Measurements from ENCODE around the gene MVD. TPM values are rescaled to one million over a fixed set of nuclear protein-coding genes. Genes with fewer than 3 reads are reported as not detected.
A peak's percentile ranks its signal among the peaks of the same experiment; 100 is the strongest.

The MVD gene
- total and polyA plus RNA-seq, 2 of the 4 experiments (the other 2 are of a cell fraction) = 18.3 to 28.4 TPM

GRCh38 chr16:88634994-88635670, 27.8 kb downstream of the MVD start:
- Histone ChIP-seq H3K27ac (ENCODE audit: insufficient read depth, low read length) (no peak overlapping the region), H3K4ac (ENCODE audit: low read depth, low read length) (peak overlapping the region; percentile 71; the same call in 1 of the 2 replicates), H3K9me1 (ENCODE audit: insufficient read depth, low read length) (peaks cover 2% of the 10 kb centered on the region; the same call in 1 of the 2 replicates), H2AFZ (replicated peaks; ENCODE audit: low read length, poor library complexity) (peak overlapping the region; percentile 90), H2AK5ac (ENCODE audit: low read depth, low read length) (peak overlapping the region; percentile 58; the same call in 1 of the 2 replicates), H3K79me1 (ENCODE audit: low read depth in 1 of 2, low read length in 2 of 2) (no peaks in the 10 kb centered on the region), H3K14ac (replicated peaks; ENCODE audit: low read depth, low read length) (peak overlapping the region; percentile 63; the same call in 1 of the 2 replicates), H3K23ac (ENCODE audit: low read depth, low read length) (no peak overlapping the region), H3K18ac (ENCODE audit: low read depth, low read length) (no peak overlapping the region), H2BK15ac (ENCODE audit: low read depth, low read length) (no peak overlapping the region), H2BK5ac (ENCODE audit: low read depth, low read length, poor library complexity, severe bottlenecking) (no peak overlapping the region), H4K5ac (ENCODE audit: low read depth, low read length) (no peak overlapping the region), H4K8ac (ENCODE audit: low read depth in 2 of 2, low read length in 2 of 2) (peak overlapping the region in 1 of 2 experiments; percentile 63; a peak in 1 of 4 replicates), H4K91ac (ENCODE audit: insufficient read depth, low read depth, low read length) (no peak overlapping the region; the same call in 1 of the 2 replicates), H3K4me1 (ENCODE audit: control insufficient read depth, insufficient read depth, low read length) (peaks cover 11% of the 10 kb centered on the region), H2AK9ac (replicated peaks; ENCODE audit: low read depth, low read length, poor library complexity) (peak overlapping the region; percentile 89), H3K36me3 (ENCODE audit: control insufficient read depth, insufficient read depth, low read length) (peaks cover 26% of the 10 kb centered on the region), H3K4me3 (ENCODE audit: insufficient read depth, low read depth, low read length) (no peak overlapping the region), H2BK20ac (ENCODE audit: low read depth, low read length) (no peak overlapping the region), H3K9ac (ENCODE audit: low read depth, low read length) (no peak overlapping the region), H4K20me1 (ENCODE audit: insufficient read depth, low read length) (peaks cover 5% of the 10 kb centered on the region; the same call in 1 of the 2 replicates), H3K27me3 (ENCODE audit: control insufficient read depth, insufficient read depth, low read length) (peaks cover 23% of the 10 kb centered on the region), H2BK120ac (ENCODE audit: low read depth, low read length) (no peak overlapping the region; the same call in 1 of the 2 replicates), H3K4me2 (ENCODE audit: low read depth, low read length) (peak overlapping the region; percentile 32), H3K56ac (ENCODE audit: extremely low read depth, insufficient read depth, low read length) (no peak overlapping the region), H3K9me3 (ENCODE audit: control insufficient read depth, insufficient read depth, low read length) (no peaks in the 10 kb centered on the region)
- POLR2A ChIA-PET (ENCODE audit: unreplicated experiment) = no interaction called here
- 75% methylated on average over 9 of the region's 28 CpGs; no CpG with 5 or more reads in 1 of the 2 experiments for WGBS, 2 experiments (ENCODE audit: extremely low coverage in 2 of 2, insufficient read length in 1 of 2)
- in situ Hi-C loops (cut with MboI; ENCODE audit: low sequenced_read_pairs) (no loop called here), intact Hi-C loops (cut with micrococcal nuclease) (no loop called here), dilution Hi-C loops (cut with HindIII; ENCODE audit: low sequenced_read_pairs, unreplicated experiment) (no loop called here)
- no TSS peak for BruUV-seq (replicated peaks)
- peak; percentile 18 for ATAC-seq (ENCODE audit: low read depth)
- peak; percentile 22 for DNase-seq
- CTCF ChIA-PET = no interaction called here
- TF ChIP-seq RFX5 (IDR thresholded peaks at IDR 0.05; ENCODE audit: low read depth, low read length) (no peak), POLR2A (IDR thresholded peaks at IDR 0.05; ENCODE audit: low read depth, low read length) (no peak), SMC3 (IDR thresholded peaks at IDR 0.05; ENCODE audit: low read depth, low read length) (no peak), CHD1 (IDR thresholded peaks at IDR 0.05; ENCODE audit: low read depth, low read length) (no peak), CEBPB (IDR thresholded peaks at IDR 0.05; ENCODE audit: low read depth, low read length) (no peak), BHLHE40 (IDR thresholded peaks at IDR 0.05; ENCODE audit: low read depth, low read length) (no peak), RCOR1 (IDR thresholded peaks at IDR 0.05; ENCODE audit: insufficient replicate concordance, low read length) (no peak), MAZ (IDR thresholded peaks at IDR 0.05; ENCODE audit: borderline replicate concordance, low read depth, low read length) (no peak), NFE2L2 (IDR thresholded peaks at IDR 0.05; ENCODE audit: low read depth, low read length) (no peak), MAFK (IDR thresholded peaks at IDR 0.05; ENCODE audit: low read depth, low read length) (no peak), USF2 (IDR thresholded peaks at IDR 0.05; ENCODE audit: low read depth, low read length) (no peak), RAD21 (IDR thresholded peaks at IDR 0.05; ENCODE audit: low read length) (no peak), CTCF (conservative IDR thresholded peaks at IDR 0.05; ENCODE audit: low read depth, low read length) (no peak), MXI1 (IDR thresholded peaks at IDR 0.05; ENCODE audit: borderline replicate concordance, low read depth, low read length) (no peak), ELK1 (IDR thresholded peaks at IDR 0.05; ENCODE audit: borderline replicate concordance, low read depth, low read length) (no peak)
